Esophagus muscularis mucosa (tissue), 4 donors: Measurements from ENCODE around the gene CEP85.

Source experiments
- CTCF ChIP-seq, 3 experiments: fragments of 200-600 bp in 2 of 3; fragments of 450-650 bp in 1 of 3; sonication (generic) in 2 of 3; IDR thresholded peaks; one replicate each; pipeline ENCODE4 v1.5.1; 2017 to 2019; ENCODE audit warnings: antibody characterized with exemption in 3 of 3, mild to moderate bottlenecking in 2 of 3, moderate library complexity in 1 of 3
- EP300 ChIP-seq: sonication (generic); formaldehyde crosslinking; IDR thresholded peaks from one replicate; pipeline ENCODE4 v1.6.1; 2017; ENCODE audit warnings: antibody characterized with exemption
- POLR2A ChIP-seq: fragments of 450-650 bp; IDR thresholded peaks from one replicate; pipeline ENCODE4 v1.6.1; 2017; ENCODE audit warnings: antibody characterized with exemption, moderate library complexity, mild to moderate bottlenecking, low read depth
- POLR2AphosphoS5 ChIP-seq, 2 donors: sonication (generic); formaldehyde crosslinking; IDR thresholded peaks; one replicate each; pipeline ENCODE4 v1.6.1; 2017; ENCODE audit warnings: antibody characterized with exemption in 2 of 2

DNA sequence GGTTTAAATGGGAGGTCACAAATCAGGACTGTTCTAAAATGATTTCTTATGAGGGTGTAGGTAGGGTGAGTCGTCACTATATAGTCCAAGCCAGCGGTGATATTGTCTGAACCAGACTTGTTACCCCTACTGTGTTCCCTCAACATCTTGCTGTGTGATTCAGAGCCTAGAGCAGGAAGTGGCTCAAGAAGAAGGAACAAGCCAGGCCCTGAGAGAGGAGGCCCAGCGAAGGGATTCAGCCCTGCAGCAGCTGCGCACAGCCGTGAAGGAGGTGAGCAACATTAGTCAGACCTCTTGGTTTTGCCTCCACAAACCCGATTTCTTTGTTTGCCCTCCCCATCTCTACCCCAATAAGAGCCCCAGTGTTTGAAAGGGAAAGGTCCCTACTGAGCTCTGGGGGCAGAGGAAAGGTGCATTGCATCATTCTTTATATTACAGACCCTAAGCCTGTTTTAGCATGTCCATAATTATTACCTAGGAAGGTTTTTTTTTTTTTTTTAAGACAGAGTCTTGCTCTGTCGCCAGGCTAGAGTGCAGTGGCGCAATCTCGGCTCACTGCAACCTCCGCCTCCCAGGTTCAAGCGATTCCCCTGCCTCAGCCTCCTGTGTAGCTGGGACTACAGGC is 40.9 kb downstream of the CEP85 start:
- TF ChIP-seq CTCF (IDR thresholded peaks at IDR 0.05), result no peak
- no peak for TF ChIP-seq POLR2A
- no peak for TF ChIP-seq POLR2AphosphoS5 (IDR thresholded peaks at IDR 0.05)
- no peak for TF ChIP-seq EP300
